CD1c-positive myeloid dendritic cell (primary cell): ENCODE results near the gene ZNF628.

Experiments used
- DNase-seq: peaks from one replicate; pipeline ENCODE4 v3.0.0-alpha.2; 2016; ENCODE audit errors: extremely low spot score

ZNF628 gene

DNA sequence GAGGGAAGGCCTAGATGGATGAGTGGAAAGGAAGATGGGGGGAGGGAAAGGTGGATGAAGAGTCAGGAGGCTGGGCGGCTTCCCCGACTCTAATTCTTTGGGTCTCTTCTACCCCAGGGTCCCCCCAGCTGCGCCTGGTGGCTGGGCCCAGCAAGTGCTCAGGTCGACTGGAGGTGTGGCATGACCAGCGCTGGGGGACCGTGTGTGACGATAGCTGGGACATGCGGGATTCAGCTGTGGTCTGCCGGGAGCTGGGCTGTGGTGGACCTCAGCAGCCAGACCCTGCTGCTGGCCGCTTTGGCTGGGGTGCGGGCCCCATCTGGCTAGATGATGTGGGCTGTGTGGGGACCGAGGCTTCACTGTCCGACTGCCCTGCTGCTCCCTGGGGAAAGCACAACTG is 21.3 kb downstream of the ZNF628 start:
- no peak for DNase-seq

DNA sequence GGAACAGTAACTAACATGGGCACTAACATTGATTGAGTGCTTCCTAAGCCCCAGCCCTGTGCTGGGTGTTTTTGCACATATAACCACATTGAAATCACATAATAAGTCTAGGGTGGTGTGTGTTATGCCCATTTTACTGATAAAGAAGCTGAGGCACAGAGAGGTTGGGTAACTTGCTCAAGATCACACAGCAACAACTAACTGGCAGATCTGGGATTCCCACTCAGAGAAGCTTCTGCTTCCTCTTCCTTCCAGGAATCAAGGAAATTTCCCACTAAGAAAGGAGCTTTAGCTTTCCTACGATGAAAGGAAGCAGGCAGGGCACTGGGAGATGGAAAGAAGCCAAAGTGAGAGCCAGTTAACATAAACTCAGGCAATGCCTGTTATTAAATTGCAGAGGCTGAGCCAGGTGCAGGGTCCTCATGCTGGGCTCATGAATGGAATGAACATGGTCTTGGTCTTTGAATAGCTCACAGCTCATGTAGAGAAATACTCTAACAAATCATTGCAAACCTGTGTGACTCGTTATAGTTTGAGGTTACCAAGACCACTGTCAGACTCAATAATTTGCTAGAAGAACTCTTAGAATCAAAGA is 21.9 kb downstream of the ZNF628 start:
- no peak for DNase-seq

GRCh38 chr19:55500368-55500952 is 24.0 kb downstream of the ZNF628 start:
- no peak for DNase-seq

DNA sequence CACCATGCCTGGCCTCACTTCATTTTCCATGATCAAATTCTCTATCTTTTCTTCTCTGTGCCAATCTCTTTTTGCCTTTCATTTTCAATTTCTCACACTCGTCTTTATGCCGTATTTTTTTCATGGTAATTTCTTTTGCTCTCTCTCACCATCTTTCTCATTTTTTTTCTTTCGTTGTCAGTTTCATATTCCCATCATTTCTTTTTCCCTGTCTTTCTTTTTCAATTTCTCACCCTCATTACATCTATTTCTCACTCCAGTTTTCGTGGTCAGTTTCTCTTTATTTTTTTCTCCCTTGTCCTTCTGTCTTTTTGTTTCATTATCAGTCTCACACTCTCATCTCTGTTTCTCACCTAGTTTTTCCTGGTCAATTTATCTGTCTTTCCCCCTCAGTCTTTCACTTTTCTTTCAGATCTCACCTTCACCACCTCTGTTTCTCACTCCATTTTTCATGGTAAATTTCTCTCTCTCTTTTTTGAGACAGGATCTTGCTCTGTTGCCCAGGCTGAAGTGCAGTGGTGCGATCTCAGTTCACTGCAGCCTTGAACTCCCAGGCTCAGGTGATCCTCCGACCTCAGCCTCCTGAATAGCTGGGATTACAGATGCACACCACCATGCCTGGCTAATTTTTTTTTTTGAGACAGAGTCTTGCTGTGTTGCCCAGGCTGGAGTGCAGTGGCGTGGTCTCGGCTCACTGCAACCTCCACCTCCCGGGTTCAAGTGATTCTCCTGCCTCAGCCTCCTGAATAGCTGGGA is 26.0 kb downstream of the ZNF628 start:
- no peak for DNase-seq

GRCh38 chr19:55503157-55503501 is 26.7 kb downstream of the ZNF628 start:
- no peak for DNase-seq

GRCh38 chr19:55503502-55504251 is 27.3 kb downstream of the ZNF628 start:
- peak; percentile 94 for DNase-seq

- DNase-seq: no peak
Observed at GRCh38 chr19:55504252-55504603, 27.8 kb downstream of the ZNF628 start.

GRCh38 chr19:55504981-55505380 is 28.6 kb downstream of the ZNF628 start:
- DNase-seq: no peak

DNA sequence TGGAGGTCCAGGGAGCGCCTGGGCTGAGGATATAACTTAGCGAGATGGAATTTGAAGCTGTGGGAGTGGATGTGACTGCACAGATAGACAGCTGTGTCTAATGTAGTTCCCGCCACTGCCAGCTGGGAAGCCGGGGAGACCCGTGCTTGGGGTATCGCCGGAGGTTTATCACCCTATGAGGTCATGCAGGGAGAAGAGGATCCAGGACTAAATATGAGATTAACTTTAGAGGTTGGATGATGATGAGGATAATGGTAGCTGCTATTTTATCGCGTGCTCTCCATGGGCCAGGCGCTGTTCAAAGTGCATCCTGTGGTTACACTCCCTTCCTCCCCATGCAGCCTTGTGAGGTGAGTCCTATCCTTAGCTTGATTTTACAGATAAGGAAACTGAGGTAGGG is 31.7 kb downstream of the ZNF628 start:
- no peak for DNase-seq

DNA sequence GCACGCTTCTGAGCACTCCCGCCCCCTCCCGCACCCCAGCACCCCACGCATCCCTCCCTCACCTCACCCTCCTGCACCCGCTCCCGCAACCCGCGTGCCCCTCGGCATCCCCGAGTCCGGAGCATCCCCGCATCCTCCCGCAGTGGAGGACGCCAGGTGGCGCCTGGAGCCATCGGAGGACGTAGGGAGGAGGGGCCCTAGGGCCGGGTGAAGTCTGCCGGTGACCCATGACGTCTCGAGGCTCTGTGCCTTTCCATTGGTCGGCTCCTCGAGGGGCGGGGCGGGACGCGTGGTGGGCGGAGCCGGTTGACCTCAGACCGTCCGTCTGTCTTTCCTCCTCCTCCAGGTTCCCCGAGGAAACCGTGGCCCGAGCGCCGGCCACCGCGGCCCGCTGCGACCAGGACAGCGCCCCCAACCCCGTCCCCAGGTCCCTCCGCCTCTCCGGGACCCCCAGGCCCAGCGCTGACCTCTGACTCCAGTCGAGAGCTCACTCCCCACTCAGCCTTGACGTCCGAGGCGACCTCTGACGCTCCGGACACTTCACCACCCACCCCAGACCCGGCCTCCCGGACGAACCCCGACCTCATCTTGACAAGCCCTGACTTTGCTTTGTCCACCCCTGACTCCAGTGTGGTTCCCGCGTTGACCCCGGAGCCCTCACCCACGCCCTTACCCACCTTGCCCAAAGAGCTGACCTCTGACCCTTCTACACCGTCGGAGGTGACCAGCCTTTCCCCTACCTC is 40.6 kb downstream of the ZNF628 start:
- peak; percentile 97 for DNase-seq

DNA sequence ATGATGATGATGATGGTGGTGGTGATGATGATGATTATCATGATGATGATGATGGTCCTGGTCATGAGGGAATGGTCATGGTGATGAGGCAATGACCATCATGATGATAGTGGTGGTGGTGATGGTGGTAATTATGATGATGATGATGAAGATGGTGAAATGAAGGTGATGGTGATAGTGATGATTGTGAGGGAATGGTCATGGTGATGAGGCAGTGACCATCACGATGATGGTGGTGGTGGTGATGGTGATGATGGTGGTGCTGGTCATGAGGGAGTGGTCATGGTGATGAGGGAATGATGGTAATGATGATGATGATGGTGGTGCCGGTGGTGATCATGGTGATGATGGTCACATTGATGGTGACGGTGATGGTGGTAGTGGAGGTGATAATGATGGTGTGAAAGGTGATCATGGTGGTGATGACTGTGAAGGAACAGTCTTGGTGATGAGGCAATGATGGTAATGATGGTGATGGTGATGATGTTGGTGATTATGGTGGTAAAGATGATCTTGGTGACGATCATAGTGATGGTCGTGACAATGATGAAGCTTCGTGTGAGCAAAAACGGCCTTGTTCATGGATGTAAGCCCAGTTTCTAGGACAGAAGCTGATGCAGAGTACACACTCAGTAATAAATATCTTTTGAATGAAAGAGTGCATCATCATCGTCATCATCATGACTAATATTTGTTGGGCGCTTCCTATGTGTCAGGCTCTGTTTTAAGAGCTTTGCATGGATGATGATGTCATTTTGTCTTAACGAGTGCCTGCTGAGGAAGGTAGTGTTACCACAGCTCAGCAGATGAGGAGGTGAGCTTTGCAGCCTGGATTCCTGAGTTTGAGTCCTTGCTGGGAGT is 43.3 kb downstream of the ZNF628 start:
- peak; percentile 64 for DNase-seq

DNA sequence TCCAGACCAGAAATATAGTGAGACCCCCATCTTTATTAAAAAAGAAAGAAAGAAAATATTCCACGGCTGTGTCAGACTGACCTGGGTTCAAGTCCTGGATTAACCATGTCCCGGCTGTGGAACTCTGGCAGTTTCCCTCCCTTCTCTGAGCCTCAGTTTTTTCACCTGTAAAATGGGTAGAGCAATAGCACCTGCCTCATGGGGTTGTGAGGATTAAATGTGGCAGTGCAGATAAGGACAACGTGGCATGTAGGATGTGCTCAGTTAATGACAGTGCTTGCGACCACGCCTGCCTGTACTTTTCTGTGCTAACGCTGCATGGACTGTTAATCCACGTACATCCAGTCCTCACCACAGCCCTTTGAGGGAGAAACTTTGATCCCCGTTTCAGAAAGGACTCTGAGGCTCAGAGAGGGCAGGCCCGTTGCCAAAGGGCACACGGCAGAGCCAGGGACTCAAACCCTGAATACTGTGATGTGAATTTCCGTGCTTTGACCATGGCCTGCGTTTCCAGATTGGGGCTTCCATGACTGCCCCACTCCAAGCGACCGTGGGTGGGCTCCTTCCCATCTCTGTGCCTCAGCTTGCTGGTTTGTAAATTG is 44.4 kb downstream of the ZNF628 start:
- DNase-seq: no peak

GRCh38 chr19:55525289-55526101 is 49.1 kb downstream of the ZNF628 start:
- DNase-seq: no peak

DNA sequence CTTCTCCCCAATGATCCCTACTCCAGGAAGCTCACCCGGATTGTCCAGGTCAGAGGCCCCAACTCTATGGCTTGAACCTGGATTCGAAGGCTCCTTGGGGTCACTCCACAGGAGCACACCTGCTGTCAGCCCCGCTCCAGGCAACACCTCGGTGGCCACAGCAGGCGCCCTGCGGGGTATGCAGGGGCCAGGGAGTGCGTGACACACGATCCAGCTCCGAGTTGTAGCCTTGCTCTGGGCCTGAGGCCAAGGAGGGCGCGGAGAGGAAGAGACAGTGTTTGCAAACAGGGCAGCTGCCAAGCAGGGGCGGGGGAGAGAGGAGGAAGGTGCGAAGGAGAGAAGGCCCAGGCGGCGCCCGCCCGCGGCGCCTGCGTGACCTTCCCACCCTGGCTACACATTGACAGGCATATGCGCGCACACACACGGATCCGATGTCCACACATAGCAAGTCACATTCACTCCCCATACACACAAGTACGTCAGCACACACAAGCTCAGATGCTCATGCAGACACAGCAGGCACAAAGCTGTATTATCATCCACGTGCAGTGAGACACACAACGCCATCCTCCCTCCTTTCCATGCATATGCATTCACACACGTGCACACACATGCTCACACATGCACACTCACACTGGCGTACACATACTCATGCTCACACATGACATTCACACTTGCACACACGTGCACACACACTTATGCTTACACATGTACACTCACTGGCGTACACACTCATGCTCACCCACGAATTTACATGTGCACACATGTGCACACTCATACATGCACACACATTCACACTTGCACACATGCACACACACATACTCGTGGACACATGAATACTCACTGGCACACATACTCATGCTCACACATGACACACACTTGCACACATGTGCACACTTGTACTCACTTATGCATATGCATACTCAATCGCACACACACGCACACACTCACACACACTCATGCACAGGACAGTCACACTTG is 50.1 kb downstream of the ZNF628 start:
- peak; percentile 15 for DNase-seq

DNA sequence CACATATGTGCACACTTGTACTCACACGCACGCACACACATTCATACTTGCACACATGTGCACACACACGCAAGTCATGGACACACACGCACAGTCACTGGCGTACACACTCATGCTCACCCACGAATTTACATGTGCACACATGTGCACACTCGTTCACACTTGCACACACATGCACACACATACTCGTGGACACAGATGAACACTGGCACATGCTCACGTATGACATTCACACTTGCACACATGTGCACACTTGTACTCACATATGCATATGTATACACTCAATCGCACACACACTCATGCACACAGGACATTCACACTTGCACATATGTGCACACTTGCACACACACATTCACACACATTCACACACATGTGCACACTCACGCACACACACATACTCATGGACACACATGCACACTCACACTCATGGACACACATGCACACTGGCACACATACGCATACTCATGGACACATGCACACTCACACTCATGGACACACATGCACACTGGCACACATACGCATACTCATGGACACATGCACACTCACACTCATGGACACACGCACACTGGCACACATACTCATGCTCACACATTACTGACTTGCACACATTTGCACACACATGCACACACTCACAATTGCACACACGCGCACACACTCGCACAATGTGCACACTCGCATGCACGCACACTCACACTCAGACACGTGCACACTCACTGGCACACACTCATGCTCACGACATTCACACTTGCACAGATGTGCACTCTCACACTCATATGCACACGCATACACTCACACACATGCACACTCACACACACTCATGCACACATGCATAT is 51.0 kb downstream of the ZNF628 start:
- DNase-seq: no peak

GRCh38 chr19:55528030-55528803 is 51.8 kb downstream of the ZNF628 start:
- DNase-seq: no peak
